OCI-LY3 (cell line): ENCODE measurements around the gene SELPLG.

ENCODE experiments used
- CTCF ChIP-seq: fragments of 200-600, 300-600 bp; sonication (generic); IDR thresholded peaks from 2 replicates; pipeline ENCODE4 v1.5.1; 2014; ENCODE audit warnings: antibody characterized with exemption, low read length, low read depth
- EZH2phosphoT487 ChIP-seq: fragments of 200-600 bp; shearing (Covaris generic); IDR thresholded peaks from 2 replicates; pipeline ENCODE4 v1.6.1; 2018; ENCODE audit warnings: antibody characterized with exemption, mixed run types, low read depth

- no peak for TF ChIP-seq CTCF
- no peak for TF ChIP-seq EZH2phosphoT487
Observed at GRCh38 chr12:108575199-108575912, 58.3 kb downstream of the SELPLG start.
